ENCODE results near the gene LRPAP1. TPM values are rescaled to one million over a fixed set of nuclear protein-coding genes. Genes with fewer than 3 reads are reported as not detected.
"Not testable (repeated sequence)": the region's sequence is repeated elsewhere in the genome, so short reads cannot be mapped to it uniquely, and the experiment has no call there.

LRPAP1 gene
- total and polyA plus RNA-seq, 5 donors = 207 to 325 (median 308) TPM

DNA sequence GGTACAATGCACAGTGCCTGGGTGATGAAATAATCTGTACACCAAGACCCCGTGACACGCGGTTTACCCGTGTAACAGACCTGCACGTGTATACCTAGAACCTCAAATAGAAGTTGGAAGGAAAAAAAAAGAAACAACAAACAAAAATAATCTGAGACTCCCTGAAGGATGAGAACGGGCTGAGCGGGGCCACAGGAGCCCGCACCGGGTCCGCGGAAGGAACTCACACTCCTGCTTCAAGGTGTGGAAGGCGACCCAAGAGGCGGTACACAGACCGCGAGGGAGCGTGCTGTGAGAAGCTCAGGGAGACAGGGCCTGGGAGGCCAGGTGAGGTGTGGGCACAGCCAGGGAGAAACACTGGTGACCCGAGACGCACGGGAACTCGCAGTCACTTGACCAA, 42.1 kb upstream of the LRPAP1 start:
- H3K4me1 ChIP-seq (ENCODE audit: control insufficient read depth, insufficient read depth, low read length); H3K9me3 ChIP-seq (ENCODE audit: control insufficient read depth, low read length); H3K4me3 ChIP-seq (ENCODE audit: low read length); H3K27me3 ChIP-seq (ENCODE audit: control insufficient read depth, insufficient read depth); DNase-seq; intact Hi-C loops (cut with DNase I); ATAC-seq; H3K27ac ChIP-seq (ENCODE audit: low read length): not testable (repeated sequence)
- 92% methylated on average over 20 of the region's 20 CpGs for WGBS

GRCh38 chr4:3573131-3573530, 40.9 kb upstream of the LRPAP1 start:
- intact Hi-C loops (cut with DNase I) = no loop called here
- Histone ChIP-seq H3K4me1 (ENCODE audit: control insufficient read depth, insufficient read depth, low read length) (no peaks in the 10 kb centered on the region), H3K27ac (ENCODE audit: low read length) (no peak overlapping the region), H3K4me3 (ENCODE audit: low read length) (no peak overlapping the region), H3K27me3 (ENCODE audit: control insufficient read depth, insufficient read depth) (no peaks in the 10 kb centered on the region), H3K9me3 (ENCODE audit: control insufficient read depth, low read length) (no peaks in the 10 kb centered on the region)
- DNase-seq = no peak
- 89% methylated on average over 12 of the region's 12 CpGs for WGBS
- no peak for ATAC-seq

GRCh38 chr4:3572363-3572762, 40.1 kb upstream of the LRPAP1 start:
- DNase-seq (no peak), ATAC-seq (no peak)
- intact Hi-C loops (cut with DNase I) = no loop called here
- no peak overlapping the region for H3K27ac ChIP-seq (ENCODE audit: low read length)
- no peaks in the 10 kb centered on the region for H3K4me1 ChIP-seq (ENCODE audit: control insufficient read depth, insufficient read depth, low read length)
- no peak overlapping the region for H3K4me3 ChIP-seq (ENCODE audit: low read length)
- no peaks in the 10 kb centered on the region for H3K9me3 ChIP-seq (ENCODE audit: control insufficient read depth, low read length)
- 65% methylated on average over 13 of the region's 13 CpGs for WGBS
- no peaks in the 10 kb centered on the region for H3K27me3 ChIP-seq (ENCODE audit: control insufficient read depth, insufficient read depth)

GRCh38 chr4:3571921-3572320, 39.7 kb upstream of the LRPAP1 start:
- no peak overlapping the region for H3K27ac ChIP-seq (ENCODE audit: low read length)
- WGBS = 89% methylated on average over 11 of the region's 11 CpGs
- DNase-seq (no peak), ATAC-seq (no peak)
- no peaks in the 10 kb centered on the region for H3K27me3 ChIP-seq (ENCODE audit: control insufficient read depth, insufficient read depth)
- intact Hi-C loops (cut with DNase I) = no loop called here
- H3K4me1 ChIP-seq (ENCODE audit: control insufficient read depth, insufficient read depth, low read length) = no peaks in the 10 kb centered on the region
- H3K9me3 ChIP-seq (ENCODE audit: control insufficient read depth, low read length) = no peaks in the 10 kb centered on the region
- H3K4me3 ChIP-seq (ENCODE audit: low read length) = no peak overlapping the region

GRCh38 chr4:3570923-3571322, 38.7 kb upstream of the LRPAP1 start:
- WGBS = 38% methylated on average over 15 of the region's 15 CpGs
- intact Hi-C loops (cut with DNase I); ATAC-seq; H3K27ac ChIP-seq (ENCODE audit: low read length); H3K4me1 ChIP-seq (ENCODE audit: control insufficient read depth, insufficient read depth, low read length); DNase-seq; H3K4me3 ChIP-seq (ENCODE audit: low read length); H3K9me3 ChIP-seq (ENCODE audit: control insufficient read depth, low read length); H3K27me3 ChIP-seq (ENCODE audit: control insufficient read depth, insufficient read depth): not testable (repeated sequence)

DNA sequence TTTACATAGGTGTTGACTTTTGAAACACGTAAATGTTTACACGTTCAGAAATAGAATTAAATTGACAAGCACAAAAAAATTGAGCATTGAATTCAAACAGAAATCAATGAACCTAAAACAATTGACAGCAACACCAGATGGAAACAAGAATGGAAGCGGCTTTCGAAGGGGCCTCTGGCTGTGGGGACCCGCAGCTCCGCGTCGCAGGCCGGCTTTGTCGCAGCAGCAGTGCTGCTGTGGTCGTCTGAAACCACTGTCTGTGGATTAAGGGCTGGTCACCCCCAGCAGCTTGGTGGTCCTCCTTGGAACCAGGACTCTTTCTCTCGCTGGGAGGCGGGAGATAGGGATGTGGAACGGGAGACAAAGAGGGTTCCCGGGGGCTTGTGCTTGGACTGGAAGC, 37.4 kb upstream of the LRPAP1 start:
- H3K4me1 ChIP-seq (ENCODE audit: control insufficient read depth, insufficient read depth, low read length); H3K27ac ChIP-seq (ENCODE audit: low read length); ATAC-seq; H3K9me3 ChIP-seq (ENCODE audit: control insufficient read depth, low read length); H3K27me3 ChIP-seq (ENCODE audit: control insufficient read depth, insufficient read depth); H3K4me3 ChIP-seq (ENCODE audit: low read length); intact Hi-C loops (cut with DNase I); DNase-seq: not testable (repeated sequence)
- WGBS = 83% methylated on average over 15 of the region's 15 CpGs

DNA sequence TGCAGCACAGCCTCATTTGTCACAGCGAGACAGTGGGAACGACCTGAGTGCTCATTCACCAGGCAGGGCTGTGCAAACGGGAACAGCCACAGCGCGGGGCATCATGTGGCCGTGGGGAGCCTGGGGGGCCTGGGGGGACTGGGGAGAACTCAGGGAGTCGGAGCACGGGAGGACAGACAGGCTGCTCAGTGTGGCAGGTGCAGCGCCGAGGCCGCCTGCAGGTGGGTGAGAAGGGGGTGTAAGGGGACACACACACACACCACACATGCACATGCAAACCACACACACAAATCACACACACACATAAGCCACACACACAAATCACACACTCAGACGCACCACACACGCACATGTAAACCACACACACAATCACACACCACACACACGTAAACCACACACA, 34.5 kb upstream of the LRPAP1 start:
- ATAC-seq; DNase-seq; H3K4me3 ChIP-seq (ENCODE audit: low read length); H3K9me3 ChIP-seq (ENCODE audit: control insufficient read depth, low read length); H3K27ac ChIP-seq (ENCODE audit: low read length); H3K4me1 ChIP-seq (ENCODE audit: control insufficient read depth, insufficient read depth, low read length); H3K27me3 ChIP-seq (ENCODE audit: control insufficient read depth, insufficient read depth); intact Hi-C loops (cut with DNase I): not testable (repeated sequence)
- WGBS = 63% methylated on average over 12 of the region's 14 CpGs

- ATAC-seq; H3K27me3 ChIP-seq (ENCODE audit: control insufficient read depth, insufficient read depth); H3K4me3 ChIP-seq (ENCODE audit: low read length); intact Hi-C loops (cut with DNase I); DNase-seq; H3K4me1 ChIP-seq (ENCODE audit: control insufficient read depth, insufficient read depth, low read length); H3K27ac ChIP-seq (ENCODE audit: low read length); H3K9me3 ChIP-seq (ENCODE audit: control insufficient read depth, low read length): not testable (repeated sequence)
- 16% methylated on average over 10 of the region's 12 CpGs for WGBS
Observed at GRCh38 chr4:3566301-3566700, 34.1 kb upstream of the LRPAP1 start.

DNA sequence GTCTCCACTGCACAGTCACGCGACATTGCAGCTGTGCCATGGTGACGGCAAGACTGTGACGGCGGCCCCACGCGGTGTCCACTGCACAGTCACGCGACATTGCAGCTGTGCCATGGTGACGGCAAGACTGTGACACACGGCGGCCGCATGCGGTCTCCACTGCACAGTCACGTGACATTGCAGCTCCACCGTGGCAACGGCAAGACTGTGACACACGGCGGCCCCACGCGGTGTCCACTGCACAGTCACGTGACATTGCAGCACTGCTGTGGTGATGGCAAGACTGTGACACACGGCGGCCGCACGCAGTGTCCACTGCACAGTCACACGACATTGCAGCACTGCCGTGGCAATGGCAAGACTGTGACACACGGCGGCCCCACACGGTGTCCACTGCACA, 32.7 kb upstream of the LRPAP1 start:
- ATAC-seq; H3K4me1 ChIP-seq (ENCODE audit: control insufficient read depth, insufficient read depth, low read length); H3K27me3 ChIP-seq (ENCODE audit: control insufficient read depth, insufficient read depth); H3K27ac ChIP-seq (ENCODE audit: low read length); H3K4me3 ChIP-seq (ENCODE audit: low read length); H3K9me3 ChIP-seq (ENCODE audit: control insufficient read depth, low read length); intact Hi-C loops (cut with DNase I); DNase-seq: not testable (repeated sequence)
- 94% methylated on average over 31 of the region's 31 CpGs for WGBS

- Histone ChIP-seq H3K27me3 (ENCODE audit: control insufficient read depth, insufficient read depth) (no peaks in the 10 kb centered on the region), H3K4me3 (ENCODE audit: low read length) (no peak overlapping the region), H3K27ac (ENCODE audit: low read length) (no peak overlapping the region), H3K4me1 (ENCODE audit: control insufficient read depth, insufficient read depth, low read length) (no peaks in the 10 kb centered on the region), H3K9me3 (ENCODE audit: control insufficient read depth, low read length) (no peaks in the 10 kb centered on the region)
- WGBS = 92% methylated on average over 24 of the region's 24 CpGs
- intact Hi-C loops (cut with DNase I) = no loop called here
- no peak for ATAC-seq
- no peak for DNase-seq
Observed at GRCh38 chr4:3563403-3563802, 31.2 kb upstream of the LRPAP1 start.

DNA sequence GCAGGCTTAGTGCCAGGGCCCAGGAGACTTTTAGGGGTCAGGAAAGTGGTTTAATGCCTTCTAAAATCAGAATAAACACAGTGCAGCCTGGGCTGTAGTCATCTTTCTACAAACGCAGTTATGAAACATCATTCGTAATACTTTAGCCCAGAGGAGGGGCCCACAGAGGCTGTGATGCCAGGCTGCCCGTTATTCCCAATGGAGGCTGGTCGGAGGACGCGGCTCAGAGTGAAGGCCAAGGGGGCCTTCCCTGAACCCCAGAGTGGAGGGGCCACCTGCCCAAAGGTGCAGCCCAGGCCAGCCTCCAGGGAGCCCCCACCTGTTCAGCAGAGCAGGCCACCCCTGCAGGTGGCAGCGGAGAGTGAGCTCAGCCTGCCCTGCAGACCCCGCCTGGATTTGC, 29.9 kb upstream of the LRPAP1 start:
- H3K9me3 ChIP-seq (ENCODE audit: control insufficient read depth, low read length); ATAC-seq; H3K4me3 ChIP-seq (ENCODE audit: low read length); H3K27ac ChIP-seq (ENCODE audit: low read length); H3K4me1 ChIP-seq (ENCODE audit: control insufficient read depth, insufficient read depth, low read length); intact Hi-C loops (cut with DNase I); DNase-seq; H3K27me3 ChIP-seq (ENCODE audit: control insufficient read depth, insufficient read depth): not testable (repeated sequence)
- WGBS = 84% methylated on average over 7 of the region's 8 CpGs

DNA sequence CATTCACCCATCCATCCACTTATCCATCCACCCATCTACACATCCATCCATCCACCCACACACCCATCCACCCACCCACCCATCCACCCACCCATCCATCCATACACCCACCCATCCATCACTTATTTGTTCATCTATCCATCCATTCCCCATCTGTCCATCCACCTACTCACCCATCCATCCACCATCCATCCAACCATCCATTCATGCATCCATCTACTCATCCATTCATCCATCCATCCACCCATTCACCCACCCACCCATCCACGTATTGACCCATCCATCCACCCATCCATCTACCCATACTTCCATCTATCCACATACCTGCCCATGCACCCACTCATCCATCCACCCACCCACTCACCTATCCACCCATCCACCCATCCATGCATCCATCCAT, 28.2 kb upstream of the LRPAP1 start:
- DNase-seq; ATAC-seq; intact Hi-C loops (cut with DNase I); H3K9me3 ChIP-seq (ENCODE audit: control insufficient read depth, low read length); H3K27ac ChIP-seq (ENCODE audit: low read length); H3K4me1 ChIP-seq (ENCODE audit: control insufficient read depth, insufficient read depth, low read length); H3K4me3 ChIP-seq (ENCODE audit: low read length); H3K27me3 ChIP-seq (ENCODE audit: control insufficient read depth, insufficient read depth): not testable (repeated sequence)
- 89% methylated on average over 1 of the region's 1 CpG for WGBS
